Activated T-helper 17 cell treated with anti-CD3 and anti-CD28 coated beads, Interleukin-2, amount 50 U/mL, for 72 hours (primary cell): Measurements from ENCODE around the gene SHD. TPM values are rescaled to one million over a fixed set of nuclear protein-coding genes. Genes with fewer than 3 reads are reported as not detected.
"Not testable (repeated sequence)": the region's sequence is repeated elsewhere in the genome, so short reads cannot be mapped to it uniquely, and the experiment has no call there.

Experiments used
- ATAC-seq: fragments of 150-1000 bp; cut with Tn5 transposase; replicated peaks from 2 replicates; pipeline ENCODE4 v1.10.0; 2021; ENCODE audit warnings: mild to moderate bottlenecking, moderate library complexity
- H3K27ac Mint-ChIP-seq: one replicate; pipeline ENCODE4 v1.8.0; 2022; ENCODE audit warnings: mixed read lengths
- H3K27me3 Mint-ChIP-seq: one replicate; pipeline ENCODE4 v1.8.0; 2022; ENCODE audit warnings: mixed read lengths
- H3K36me3 Mint-ChIP-seq: one replicate; pipeline ENCODE4 v1.8.0; 2022; ENCODE audit warnings: low read depth, mild to moderate bottlenecking, mixed read lengths
- H3K4me1 Mint-ChIP-seq: one replicate; pipeline ENCODE4 v1.8.0; 2022; ENCODE audit warnings: mixed read lengths
- H3K4me3 Mint-ChIP-seq: one replicate; pipeline ENCODE4 v1.8.0; 2022; ENCODE audit warnings: mild to moderate bottlenecking, mixed read lengths
- H3K9me3 Mint-ChIP-seq: one replicate; pipeline ENCODE4 v1.8.0; 2022; ENCODE audit warnings: mixed read lengths
- total RNA-seq, 2 donors: library from RNA; stranded (reverse); gene quantifications; one replicate each; pipeline ENCODE4 v1.2.3, GENCODE V29; 2022

The SHD gene
- total RNA-seq, result not detected

DNA sequence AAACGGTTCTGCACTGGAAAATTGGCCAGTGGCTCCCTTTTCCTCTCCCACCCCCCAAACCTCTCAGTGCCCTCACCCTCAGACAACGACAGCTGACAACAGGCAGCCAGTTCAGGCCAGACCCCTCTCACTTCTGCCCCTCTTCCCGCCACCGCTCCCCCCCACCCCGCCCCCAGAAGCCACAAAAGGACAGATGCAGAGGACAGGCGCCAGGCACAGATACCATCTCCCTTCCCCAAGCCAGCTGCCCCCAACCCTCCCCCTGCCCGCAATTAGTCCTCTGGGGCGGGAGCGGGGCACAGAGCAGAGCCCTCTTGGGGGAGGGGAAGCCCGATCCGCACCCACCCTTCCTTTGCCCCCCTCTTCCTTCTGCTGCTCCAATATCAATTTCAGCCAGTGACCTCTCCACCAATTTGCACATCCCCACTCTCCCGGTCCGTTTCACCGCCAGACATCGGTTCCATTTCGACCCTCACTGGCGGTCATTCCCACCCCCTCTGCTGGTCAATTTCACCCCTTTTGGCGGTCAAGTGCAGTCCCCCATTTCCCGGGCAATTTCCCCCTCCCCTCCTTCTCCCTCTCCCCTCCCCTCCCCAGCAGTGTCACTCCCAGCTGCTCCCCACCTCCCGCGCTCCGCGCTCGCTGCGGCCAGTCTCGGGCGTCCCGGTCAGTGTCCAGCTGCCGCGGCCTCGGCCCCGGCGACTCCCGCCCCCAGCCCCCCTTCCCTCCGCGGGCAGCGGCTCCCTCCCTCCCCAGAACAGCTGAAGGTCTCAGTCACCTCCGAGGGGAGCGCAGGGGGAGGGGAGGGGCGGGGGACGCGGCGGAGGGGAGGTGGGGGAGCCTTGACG, at the start of gene SHD:
Gene SHD (plus strand): TSS at position 848 of the 848 bp plus-strand sequence. CDS start 798 bp downstream, outside the sequence.
- no peak within 1 kb of the TSS for H3K27ac Mint-ChIP-seq
- no peak within 1 kb of the TSS for H3K4me3 Mint-ChIP-seq

DNA sequence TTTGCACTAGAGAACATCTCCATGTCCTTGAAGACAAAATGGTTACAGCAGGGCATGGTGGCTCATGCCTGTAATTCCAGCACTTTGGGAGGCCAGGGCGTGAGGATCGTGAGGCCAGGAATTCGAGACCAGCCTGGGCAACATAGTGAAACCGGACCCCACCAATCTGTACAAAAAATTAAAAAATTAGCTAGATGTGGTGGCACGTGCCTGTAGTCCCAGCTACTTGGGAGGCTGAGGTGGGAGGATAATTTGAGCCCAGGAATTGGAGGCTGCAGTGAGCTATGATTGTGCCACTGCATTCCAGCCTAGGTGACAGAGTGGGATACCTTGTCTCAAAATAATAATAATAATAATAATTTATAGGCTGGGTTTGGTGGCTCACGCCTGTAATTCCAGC, 48.8 kb upstream of the SHD start:
- not testable (repeated sequence) for H3K9me3 Mint-ChIP-seq, H3K4me3 Mint-ChIP-seq, ATAC-seq, H3K27ac Mint-ChIP-seq, H3K4me1 Mint-ChIP-seq, H3K36me3 Mint-ChIP-seq
- H3K27me3 Mint-ChIP-seq, result peaks cover 10% of the 10 kb centered on the region

More for the DNA sequence above, at the start of gene SHD:
- no peaks in the 10 kb centered on the region for H3K9me3 Mint-ChIP-seq
- no peak for ATAC-seq
- H3K27me3 Mint-ChIP-seq, result peaks cover 8% of the 10 kb centered on the region
- H3K36me3 Mint-ChIP-seq, result no peaks in the 10 kb centered on the region
- no peaks in the 10 kb centered on the region for H3K4me1 Mint-ChIP-seq

- H3K27me3 Mint-ChIP-seq, H3K36me3 Mint-ChIP-seq, ATAC-seq, H3K27ac Mint-ChIP-seq, H3K4me1 Mint-ChIP-seq, H3K9me3 Mint-ChIP-seq, H3K4me3 Mint-ChIP-seq: not testable (repeated sequence)
These were observed 47.5 kb upstream of the SHD start for GRCh38 chr19:4231521-4231920.

DNA sequence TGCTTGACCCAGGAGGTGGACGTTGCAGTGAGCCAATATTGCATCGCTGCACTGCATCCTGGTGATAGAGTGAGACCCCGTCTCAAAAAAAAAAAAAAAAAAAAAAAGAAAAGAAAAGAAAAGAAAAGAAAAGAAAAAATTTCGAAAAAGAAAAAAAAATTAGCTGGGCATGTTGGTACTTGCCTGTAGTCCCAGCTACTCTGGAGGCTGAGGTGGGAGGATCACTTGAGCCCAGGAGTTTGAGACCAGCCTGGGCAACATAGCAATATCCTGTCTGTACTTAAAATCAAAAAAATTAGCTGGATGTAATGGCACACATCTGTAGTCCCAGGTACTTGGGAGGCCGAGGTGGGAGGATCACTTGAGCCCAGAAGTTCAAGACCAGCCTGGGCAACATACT, 46.9 kb upstream of the SHD start:
- not testable (repeated sequence) for H3K27me3 Mint-ChIP-seq, H3K4me1 Mint-ChIP-seq, H3K27ac Mint-ChIP-seq, H3K4me3 Mint-ChIP-seq, H3K9me3 Mint-ChIP-seq, H3K36me3 Mint-ChIP-seq, ATAC-seq

DNA sequence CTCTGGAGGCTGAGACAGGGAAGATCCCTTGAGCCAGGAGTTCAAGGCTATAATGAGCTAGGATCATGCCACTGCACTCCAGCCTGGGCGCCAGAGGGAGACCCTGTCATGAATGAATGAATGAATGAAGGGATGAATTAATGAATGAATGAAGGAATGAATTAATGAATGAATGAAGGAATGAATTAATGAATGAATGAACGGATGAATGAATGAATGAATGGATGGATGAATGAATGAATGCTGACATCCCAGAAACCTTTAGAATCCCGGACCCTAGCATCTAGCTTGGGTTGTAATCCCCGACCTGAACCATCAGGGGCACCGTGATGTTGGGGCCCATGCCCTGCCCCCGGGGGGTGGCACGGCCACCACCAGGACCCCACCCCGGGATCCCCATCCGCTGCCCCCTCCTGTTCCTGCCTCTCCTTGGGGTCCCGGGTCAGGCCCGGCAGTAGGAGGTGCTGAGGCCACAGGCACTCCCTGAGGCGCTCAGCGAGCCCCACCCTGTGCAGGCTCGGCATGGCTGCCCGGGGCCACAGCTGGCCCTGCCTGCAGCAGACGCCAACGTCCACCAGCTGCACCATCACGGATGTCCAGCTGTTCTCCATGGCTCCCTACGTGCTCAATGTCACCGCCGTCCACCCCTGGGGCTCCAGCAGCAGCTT, 46.3 kb upstream of the SHD start:
- Mint-ChIP-seq H3K9me3 (no peaks in the 10 kb centered on the region), H3K4me3 (no peak overlapping the region), H3K27ac (no peak overlapping the region), H3K27me3 (peaks cover 6% of the 10 kb centered on the region), H3K36me3 (no peaks in the 10 kb centered on the region), H3K4me1 (peaks cover 4% of the 10 kb centered on the region)
- no peak for ATAC-seq

DNA sequence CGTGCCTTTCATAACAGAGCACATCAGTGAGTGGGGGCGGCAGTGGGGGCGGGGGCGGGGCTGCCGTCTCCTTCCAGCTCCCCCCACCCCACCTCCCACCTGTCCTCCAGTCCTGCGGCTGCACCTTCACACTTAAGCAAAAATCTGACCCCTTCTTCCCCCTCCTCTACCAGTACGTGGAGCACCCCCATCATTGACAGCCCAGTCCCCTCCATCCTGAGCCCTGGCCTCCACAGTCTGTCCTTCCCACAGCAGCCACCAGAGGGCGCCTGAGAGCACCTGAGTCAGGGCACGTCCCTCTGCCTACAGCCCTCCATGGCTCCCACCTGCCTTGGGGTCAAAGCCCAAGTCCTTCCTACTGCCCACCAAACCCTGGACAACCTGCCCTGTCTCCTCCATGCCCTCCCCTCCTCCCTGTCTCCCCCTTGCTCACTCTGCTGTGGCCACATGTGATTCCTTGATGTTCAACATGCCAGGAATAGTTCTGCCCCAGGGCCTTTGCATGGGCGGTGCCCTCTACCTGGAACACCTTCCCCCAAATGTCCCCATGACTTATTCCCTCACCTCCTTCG, 45.7 kb upstream of the SHD start:
- H3K4me1 Mint-ChIP-seq, result peaks cover 4% of the 10 kb centered on the region
- no peak overlapping the region for H3K4me3 Mint-ChIP-seq
- H3K36me3 Mint-ChIP-seq, result no peaks in the 10 kb centered on the region
- H3K9me3 Mint-ChIP-seq, result no peaks in the 10 kb centered on the region
- H3K27me3 Mint-ChIP-seq, result peaks cover 6% of the 10 kb centered on the region
- peak overlapping the region; percentile 46 for H3K27ac Mint-ChIP-seq
- ATAC-seq, result no peak

- ATAC-seq, result no peak
These were observed 44.8 kb upstream of the SHD start for GRCh38 chr19:4234142-4234861.

DNA sequence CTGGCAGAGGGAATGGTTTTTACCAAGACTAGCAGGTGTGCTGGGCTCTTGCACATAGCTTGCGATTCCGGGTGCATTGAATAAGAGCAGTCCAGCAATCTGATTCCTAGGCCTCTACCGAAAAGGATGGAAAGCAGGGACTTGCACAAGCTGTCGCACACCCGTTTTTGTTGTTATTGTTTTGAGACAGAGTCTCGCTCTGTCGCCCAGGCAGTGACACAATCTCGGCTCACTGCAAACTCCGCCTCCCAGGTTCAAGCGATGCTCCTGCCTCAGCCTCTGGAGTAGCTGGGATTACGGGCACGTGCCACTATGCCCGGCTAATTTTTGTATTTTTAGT, 44.2 kb upstream of the SHD start:
- Mint-ChIP-seq H3K4me3 (no peak overlapping the region), H3K27me3 (peaks cover 6% of the 10 kb centered on the region), H3K27ac (no peak overlapping the region), H3K4me1 (peaks cover 4% of the 10 kb centered on the region), H3K9me3 (no peaks in the 10 kb centered on the region), H3K36me3 (no peaks in the 10 kb centered on the region)
- no peak for ATAC-seq

More at GRCh38 chr19:4234142-4234861, 44.8 kb upstream of the SHD start:
- H3K9me3 Mint-ChIP-seq, result no peaks in the 10 kb centered on the region
- H3K36me3 Mint-ChIP-seq, result no peaks in the 10 kb centered on the region
- H3K27me3 Mint-ChIP-seq, result peaks cover 6% of the 10 kb centered on the region
- H3K4me3 Mint-ChIP-seq, result no peak overlapping the region
- peaks cover 4% of the 10 kb centered on the region for H3K4me1 Mint-ChIP-seq
- peak overlapping the region; percentile 46 for H3K27ac Mint-ChIP-seq

DNA sequence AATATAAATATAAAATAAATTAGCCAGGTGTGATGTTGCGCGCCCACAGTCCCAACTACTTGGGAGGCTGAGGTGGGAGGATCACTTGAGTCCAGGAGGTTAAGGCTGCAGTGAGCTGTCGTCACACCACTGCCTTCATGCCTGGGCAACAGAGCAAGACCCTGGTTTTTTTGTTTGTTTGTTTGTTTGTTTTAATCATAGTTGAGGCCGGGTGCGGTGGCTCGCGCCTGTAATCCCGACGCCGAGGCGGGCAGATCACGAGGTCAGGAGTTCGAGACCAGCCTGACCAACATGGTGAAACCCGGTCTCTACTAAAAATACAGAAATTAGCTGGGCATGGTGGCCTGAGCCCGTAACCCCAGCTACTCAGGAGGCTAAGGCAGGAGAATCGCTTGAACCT, 41.6 kb upstream of the SHD start:
- not testable (repeated sequence) for H3K36me3 Mint-ChIP-seq, ATAC-seq, H3K27ac Mint-ChIP-seq, H3K27me3 Mint-ChIP-seq, H3K4me1 Mint-ChIP-seq, H3K9me3 Mint-ChIP-seq, H3K4me3 Mint-ChIP-seq

DNA sequence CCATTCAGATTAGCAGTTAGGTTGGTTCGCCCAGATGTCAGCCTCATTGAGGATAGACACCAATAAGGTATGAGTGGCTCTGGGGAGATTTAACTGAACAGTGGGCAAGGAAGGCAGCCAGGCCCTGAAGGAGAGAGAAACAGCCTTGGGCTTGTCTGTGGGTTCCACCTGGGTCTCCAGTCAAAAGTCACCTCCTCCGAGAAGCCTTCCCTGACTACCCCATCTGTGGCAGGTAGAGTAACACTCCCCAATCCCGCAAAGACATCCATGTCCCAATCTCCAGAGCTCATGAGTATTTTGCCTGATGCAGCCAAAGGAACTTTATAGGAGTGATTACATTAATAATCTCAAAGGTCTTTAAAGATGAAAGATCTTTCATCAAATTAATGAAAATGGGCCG, 40.2 kb upstream of the SHD start:
- Mint-ChIP-seq H3K4me1 (no peaks in the 10 kb centered on the region), H3K27ac (no peak overlapping the region), H3K9me3 (peaks cover 3% of the 10 kb centered on the region), H3K36me3 (no peaks in the 10 kb centered on the region), H3K27me3 (no peaks in the 10 kb centered on the region), H3K4me3 (no peak overlapping the region)
- no peak for ATAC-seq

- peaks cover 7% of the 10 kb centered on the region for H3K36me3 Mint-ChIP-seq
- no peak overlapping the region for H3K27ac Mint-ChIP-seq
- no peak for ATAC-seq
- H3K27me3 Mint-ChIP-seq, result no peaks in the 10 kb centered on the region
- no peaks in the 10 kb centered on the region for H3K4me1 Mint-ChIP-seq
- no peak overlapping the region for H3K4me3 Mint-ChIP-seq
- peaks cover 3% of the 10 kb centered on the region for H3K9me3 Mint-ChIP-seq
These were observed 37.1 kb upstream of the SHD start for GRCh38 chr19:4241824-4242430.

DNA sequence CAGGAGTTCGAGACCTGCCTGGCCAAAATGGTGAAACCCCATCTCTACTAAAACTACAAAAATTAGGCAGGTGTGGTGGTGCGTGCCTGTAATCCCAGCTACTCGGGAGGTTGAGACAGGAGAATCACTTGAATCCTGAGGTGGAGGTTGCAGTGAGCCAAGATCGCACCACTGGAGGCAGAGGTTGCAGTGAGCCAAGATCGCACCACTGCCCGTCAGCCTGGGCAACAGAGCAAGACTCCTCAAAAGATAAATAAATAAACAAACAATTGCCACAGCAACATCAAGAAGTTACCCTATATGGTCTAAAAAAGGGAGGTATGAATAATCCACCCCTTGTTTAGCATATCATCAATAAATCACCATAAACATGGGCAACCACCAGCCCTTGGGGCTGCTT, 33.1 kb upstream of the SHD start:
- Mint-ChIP-seq H3K4me3 (peak overlapping the region; percentile 82), H3K27ac (peak overlapping the region; percentile 98), H3K4me1 (peaks cover 12% of the 10 kb centered on the region), H3K36me3 (peaks cover 34% of the 10 kb centered on the region)
- H3K9me3 Mint-ChIP-seq, ATAC-seq, H3K27me3 Mint-ChIP-seq: not testable (repeated sequence)

GRCh38 chr19:4246767-4247593, 32.1 kb upstream of the SHD start, which contains the start of gene YJU2:
TSS of gene YJU2 (plus strand) at chr19:4247080. CDS start at chr19:4247147, 67 bp downstream.
- Mint-ChIP-seq H3K4me1 (peaks cover 12% of the 10 kb centered on the region), H3K4me3 (peak within 1 kb of the TSS; percentile 82), H3K27ac (peak within 1 kb of the TSS; percentile 98), H3K27me3 (no peaks in the 10 kb centered on the region), H3K36me3 (peaks cover 45% of the 10 kb centered on the region), H3K9me3 (no peaks in the 10 kb centered on the region)
- peak; percentile 97 for ATAC-seq
